ENCODE results near the gene CSF2.

DNA sequence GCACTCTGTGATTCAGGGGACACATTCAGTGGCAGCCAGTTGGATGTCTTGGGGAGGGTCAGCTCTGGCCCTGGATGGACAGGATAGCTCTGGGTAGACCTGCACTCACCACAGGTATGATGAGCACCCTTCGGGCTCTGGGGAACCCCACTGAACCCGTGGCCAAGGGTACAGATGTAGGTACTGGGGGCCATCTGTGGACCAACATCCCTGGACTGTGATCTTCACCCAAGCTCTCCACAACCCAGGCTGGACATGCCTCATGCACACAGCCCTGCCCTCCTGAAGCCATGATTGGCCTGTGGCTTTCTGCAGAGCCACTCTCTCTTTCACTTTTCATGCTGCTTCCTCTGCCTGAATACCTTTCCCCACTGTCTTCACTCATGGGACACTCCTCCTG, 46.6 kb upstream of the CSF2 start:
- TF ChIP-seq POLR2AphosphoS5 (IDR thresholded peaks at IDR 0.05) (no peak), CTCF (IDR thresholded peaks at IDR 0.05) (no peak), EP300 (IDR thresholded peaks at IDR 0.05; ENCODE audit: low read depth) (no peak)

Measured in transverse colon (tissue), 4 donors.